GM18951 (cell line): ENCODE data around the gene METTL4.

Source experiments
- POLR2A ChIP-seq: IDR thresholded peaks from 4 replicates; pipeline ENCODE4 v1.6.1; 2011; ENCODE audit warnings: mild to moderate bottlenecking; ENCODE audit not compliant: insufficient read length, insufficient read depth; ENCODE audit errors: extremely low read depth
- in situ Hi-C: fragments of 300-500 bp; cut with MboI; formaldehyde crosslinking; loops from one replicate; pipeline ENCODE4 v1.12.0; 2022; ENCODE audit warnings: low sequenced_read_pairs, mixed read lengths, inconsistent platforms; ENCODE audit not compliant: unreplicated experiment

METTL4 gene

DNA sequence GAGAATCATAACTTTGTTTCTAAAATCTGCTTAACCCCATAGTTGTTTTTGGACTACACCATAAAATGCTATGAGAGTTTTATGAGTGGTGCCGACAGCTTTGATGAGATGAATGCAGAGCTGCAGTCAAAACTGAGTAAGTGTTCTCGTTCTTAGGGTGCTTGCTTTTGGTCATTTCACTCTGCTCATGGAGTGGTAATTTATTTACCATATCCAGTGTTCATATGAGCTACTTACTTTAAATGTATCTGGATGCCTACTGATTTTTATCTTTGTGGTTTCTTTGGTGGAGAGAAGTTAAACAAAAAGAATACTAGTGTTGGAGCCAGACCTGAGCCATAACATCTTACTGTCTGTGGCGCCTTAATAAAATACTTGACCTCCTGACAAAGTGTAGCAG lies 16.5 kb upstream of the METTL4 start:
- in situ Hi-C loops = no loop called here
- TF ChIP-seq POLR2A = no peak

DNA sequence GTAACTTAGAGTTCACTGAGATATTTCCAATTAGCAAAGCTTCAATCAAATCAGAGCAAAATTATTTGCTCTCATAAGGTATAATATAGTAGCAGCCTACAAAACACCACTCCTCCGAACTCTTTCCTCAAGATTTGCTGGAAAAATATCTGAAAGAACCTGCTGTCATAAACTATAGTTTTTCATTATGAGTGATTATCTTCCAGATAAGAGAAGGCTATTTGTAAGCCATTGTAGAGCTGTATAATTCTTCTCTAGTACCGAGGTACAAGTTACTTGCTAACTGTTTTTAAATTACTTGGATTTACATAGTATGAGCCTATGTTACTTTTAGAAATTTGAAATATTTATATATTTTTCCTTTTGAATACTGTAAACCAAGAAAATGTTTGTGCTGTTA lies 2.1 kb upstream of the METTL4 start:
- in situ Hi-C loops = no loop called here
- TF ChIP-seq POLR2A = no peak

DNA sequence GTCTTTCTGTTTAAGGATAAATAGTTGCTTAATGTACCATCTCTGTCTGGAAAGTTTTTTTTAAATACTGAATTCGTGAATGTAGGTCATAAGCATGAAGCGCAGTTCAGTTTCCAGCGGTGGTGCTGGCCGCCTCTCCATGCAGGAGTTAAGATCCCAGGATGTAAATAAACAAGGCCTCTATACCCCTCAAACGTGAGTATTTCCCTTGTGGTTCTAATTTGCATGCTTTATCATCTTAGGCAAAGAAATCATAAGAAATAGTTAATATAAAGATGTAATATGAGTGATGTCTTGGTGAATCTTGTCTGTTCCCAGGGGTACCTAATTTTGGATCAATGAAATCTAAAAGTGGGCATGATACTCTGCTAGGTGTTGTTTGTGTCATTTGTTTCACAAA lies 1.6 kb upstream of the METTL4 start:
- no peak for TF ChIP-seq POLR2A
- in situ Hi-C loops = no loop called here

DNA sequence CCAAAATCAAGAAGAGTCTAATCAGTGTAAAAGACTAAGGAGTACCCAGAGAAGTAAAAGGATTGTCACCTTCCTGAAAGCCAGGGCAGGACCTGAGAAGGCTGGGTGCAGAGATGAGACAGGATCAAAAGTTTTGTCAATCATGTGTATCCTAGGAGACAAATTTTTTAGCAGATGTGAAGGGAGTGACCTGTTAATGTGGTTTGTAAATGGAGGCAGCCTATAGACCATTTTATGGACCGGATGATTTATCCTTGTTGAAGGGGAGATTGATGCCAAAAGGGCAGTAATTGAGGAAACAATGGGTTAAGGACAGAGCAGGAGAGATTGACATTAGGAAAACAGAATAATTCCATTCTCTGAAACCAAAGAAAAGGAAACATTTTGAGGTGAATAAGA lies 865 bp upstream of the METTL4 start:
- in situ Hi-C loops = no loop called here
- TF ChIP-seq POLR2A = no peak

DNA sequence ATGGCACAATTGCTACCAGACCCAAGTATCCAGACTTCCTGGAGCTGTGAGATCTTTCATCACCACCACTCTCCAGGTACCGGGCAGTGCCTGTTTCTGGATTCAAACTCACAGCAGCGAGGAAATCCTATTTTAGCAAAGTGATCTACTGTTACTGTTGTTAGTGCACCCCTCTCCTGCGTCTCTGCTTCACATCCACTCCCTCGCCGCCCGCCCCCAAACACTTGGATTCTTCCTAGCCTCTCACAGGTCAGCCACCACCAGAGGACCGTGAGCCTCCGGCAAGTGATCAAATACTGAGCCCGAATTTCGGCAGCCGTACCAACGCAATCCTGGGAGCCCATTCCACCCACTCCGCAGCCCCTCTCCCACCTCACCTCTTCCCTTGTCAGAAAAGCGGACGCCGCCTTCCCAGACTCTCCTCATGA lies 519 bp downstream of the METTL4 start:
- TF ChIP-seq POLR2A = no peak
- in situ Hi-C loops = no loop called here

DNA sequence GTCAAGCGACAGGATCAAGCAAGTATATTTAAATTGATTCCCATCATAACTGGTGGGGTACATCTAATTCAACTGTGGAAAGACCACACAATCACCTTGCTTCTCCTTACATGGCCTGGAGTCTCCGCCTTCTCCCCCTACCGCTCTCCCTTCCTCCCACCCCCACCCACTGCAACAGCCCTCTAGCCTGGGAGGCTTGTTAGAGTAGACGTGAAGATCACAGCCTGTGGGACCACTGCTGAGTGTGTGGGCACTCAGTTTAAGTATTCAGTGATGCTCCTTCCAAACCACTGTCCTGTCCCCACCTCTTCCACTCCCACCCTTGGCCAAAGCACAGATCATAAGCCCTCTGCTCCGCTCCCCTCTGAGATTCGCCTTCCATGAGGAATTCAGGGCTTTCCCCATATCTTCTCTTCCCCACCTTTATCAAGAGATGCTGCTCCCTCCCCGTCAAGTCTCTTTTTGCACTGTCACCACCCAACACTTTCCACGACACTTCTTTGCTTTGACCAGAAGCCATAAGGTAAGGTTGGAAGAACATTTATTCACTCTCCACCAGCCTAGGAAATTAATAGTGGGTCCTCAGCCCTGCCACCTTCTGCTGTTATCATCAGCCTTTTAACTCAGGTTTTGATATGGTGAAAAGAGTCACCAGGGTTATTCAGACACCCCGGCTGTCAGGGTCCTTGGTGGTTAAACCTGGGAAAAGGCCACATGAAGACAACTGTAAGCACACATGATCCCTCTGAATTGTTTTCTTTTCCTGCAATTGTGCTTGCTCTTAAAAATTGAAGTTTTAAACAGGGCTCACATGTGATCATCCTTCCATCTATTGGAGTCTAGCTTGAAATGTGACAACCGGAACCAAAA lies 1.7 kb downstream of the METTL4 start:
- TF ChIP-seq POLR2A = no peak
- in situ Hi-C loops = no loop called here

DNA sequence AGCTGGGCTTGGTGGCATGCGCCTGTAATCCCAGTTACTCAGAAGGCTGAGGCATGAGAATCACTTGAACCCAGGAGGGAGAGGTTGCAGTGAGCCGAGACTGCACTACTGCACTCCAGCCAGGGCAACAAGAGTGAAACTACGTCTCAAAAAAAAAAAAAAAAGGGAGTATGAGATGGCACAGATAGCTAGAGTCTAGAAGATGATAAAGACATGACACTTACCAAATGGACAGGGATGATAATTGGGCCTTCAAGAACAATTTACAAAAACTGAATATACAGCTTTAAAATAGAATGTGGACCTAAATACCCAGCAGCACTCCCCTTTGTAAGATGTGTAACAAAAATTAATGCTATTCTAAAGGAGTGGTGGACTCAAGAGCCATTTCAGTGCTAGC lies 2.7 kb downstream of the METTL4 start:
- no peak for TF ChIP-seq POLR2A
- in situ Hi-C loops = no loop called here

DNA sequence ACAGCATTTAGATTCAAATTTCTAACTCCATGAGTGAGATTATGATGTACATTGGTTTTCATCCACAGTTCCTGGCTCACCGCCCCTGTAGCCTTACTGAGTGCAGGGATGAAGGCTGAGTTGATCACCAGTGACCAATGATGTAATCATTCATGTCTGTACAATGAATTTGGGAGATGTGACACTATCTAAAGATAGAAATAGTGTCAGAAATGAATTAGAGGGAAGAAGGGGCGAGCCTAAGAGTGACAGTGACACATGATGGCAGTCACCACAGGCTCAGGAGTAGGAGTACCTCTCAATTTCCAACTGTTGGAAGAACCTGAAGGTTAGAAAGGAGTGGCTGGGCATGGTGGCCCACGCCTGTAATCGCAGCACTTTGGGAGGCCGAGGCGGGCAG lies 3.2 kb downstream of the METTL4 start:
- in situ Hi-C loops = no loop called here
- TF ChIP-seq POLR2A = no peak

DNA sequence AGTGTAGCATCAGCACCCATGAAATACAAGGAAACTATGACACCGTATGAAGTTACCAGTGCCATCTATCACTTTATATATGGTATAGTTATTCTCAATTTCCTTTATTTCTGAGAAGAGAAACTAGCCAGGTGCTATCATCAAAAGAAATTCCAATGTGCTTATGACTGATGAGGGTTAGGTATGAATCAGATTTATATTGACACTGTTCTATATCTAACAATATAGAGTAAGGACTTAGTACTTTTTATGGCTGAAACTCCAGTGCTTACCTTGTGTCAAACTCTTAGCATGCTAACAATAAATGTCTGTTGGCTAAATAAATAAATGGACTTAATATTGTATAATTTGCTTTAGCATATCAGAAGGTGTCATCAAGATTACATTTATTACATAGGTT lies 6.9 kb downstream of the METTL4 start:
- in situ Hi-C loops = no loop called here
- no peak for TF ChIP-seq POLR2A

DNA sequence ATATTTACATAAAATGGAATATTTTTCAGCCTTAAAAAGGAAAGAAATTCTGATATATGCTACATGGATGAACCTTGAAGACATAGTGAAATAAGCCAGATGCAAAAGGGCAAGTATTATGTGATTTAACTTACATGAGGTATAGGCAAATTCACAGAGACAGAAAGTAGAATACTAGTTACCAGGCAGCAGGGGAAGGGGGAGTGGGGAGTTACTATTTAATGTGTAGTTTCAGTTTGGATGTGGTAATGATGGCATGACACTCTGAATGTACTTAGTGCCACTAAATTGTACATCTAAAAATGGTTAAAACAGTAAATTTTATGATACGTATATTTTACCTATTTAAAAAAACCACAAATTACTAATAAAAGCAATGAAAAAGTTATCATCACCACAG lies 12.1 kb downstream of the METTL4 start:
- in situ Hi-C loops = loop anchor here (10.0 kb wide), 1 partner anchor 454 kb away; no protein-coding TSS in a partner anchor
- no peak for TF ChIP-seq POLR2A

DNA sequence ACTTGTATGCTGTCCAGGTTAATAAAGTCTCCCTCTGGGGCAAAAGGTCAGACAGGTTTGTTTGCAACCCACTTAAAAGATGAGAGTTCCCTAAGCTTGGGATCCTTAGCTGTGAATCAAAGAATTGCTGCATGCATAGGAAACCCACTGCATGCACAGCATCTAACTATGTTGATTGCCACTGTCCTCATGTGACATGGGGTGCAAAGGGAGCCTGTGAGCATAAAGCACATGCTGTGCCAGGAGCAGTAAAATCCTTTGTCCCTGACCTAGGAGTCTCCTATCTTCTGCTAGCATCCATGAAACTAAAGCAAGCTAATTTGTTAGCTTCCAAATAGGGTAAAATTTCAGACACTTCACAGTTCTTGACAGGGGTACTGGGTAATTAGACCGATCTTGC lies 13.8 kb downstream of the METTL4 start:
- TF ChIP-seq POLR2A = no peak
- in situ Hi-C loops = loop anchor here (10.0 kb wide), 1 partner anchor 453 kb away; no protein-coding TSS in a partner anchor

DNA sequence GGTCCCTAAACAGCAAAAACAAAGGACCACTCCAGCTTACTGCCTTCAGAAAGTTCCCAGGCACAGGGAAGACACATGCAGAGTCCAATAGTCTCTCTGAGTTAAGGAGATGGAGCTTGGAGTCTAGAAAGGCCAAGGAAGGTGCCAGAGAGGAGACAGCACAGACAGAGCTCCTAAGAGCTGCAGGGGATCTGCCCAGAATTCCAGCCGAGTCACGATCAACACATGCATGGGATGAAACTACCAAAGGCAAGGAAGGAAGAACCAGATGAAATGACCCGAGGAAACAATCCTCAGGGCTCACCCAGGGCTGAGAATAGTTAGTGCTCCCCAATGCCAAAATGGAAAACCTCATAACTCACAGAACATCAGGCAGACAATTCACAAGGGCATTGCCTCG lies 15.4 kb downstream of the METTL4 start:
- in situ Hi-C loops = loop anchor here (10.0 kb wide), 1 partner anchor 451 kb away; no protein-coding TSS in a partner anchor
- no peak for TF ChIP-seq POLR2A

DNA sequence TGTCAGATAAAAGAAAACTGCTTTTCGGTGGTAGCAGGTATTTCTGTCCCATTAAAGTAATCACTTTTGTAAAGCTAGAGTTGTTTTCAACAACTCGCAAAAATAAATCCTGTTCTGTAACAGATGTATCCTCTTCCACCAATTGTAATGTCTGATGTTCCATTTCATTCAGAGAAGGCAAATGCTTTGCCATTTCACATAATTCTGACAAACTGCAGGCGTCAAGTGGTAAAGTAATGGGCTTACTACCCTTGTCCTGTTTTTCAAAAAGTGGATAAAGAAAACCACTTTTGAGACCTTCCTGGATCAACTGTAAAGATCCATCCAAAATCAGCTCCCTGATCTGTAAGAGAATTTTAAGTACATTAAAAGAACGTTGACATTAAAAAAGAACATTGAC lies 16.6 kb downstream of the METTL4 start:
- in situ Hi-C loops = loop anchor here (10.0 kb wide), 1 partner anchor 450 kb away; no protein-coding TSS in a partner anchor

DNA sequence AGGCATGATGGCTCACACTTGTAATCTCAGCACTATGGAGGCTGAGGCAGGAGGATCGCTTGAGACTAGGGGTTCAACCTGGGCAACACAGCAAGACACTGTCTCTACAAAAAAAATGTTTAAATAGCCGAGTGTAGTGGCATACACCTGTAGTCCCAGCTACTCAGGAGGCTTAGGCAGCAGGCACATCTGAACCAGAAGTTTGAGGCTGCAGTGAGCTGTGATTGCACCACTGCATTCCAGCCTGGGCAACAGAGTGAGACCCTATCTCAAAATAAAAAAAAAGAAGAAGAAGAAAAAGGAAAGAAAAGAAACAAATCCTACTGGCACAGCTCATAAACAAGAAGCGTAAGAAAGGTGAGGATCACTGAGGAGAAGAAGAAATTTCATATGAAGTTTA lies 19.9 kb downstream of the METTL4 start:
- TF ChIP-seq POLR2A = no peak
- in situ Hi-C loops = loop anchor here (10.0 kb wide), 1 partner anchor 447 kb away; no protein-coding TSS in a partner anchor

More for the DNA sequence above, 16.6 kb downstream of the METTL4 start:
- no peak for TF ChIP-seq POLR2A
